Measurements from ENCODE around the gene METTL8.

DNA sequence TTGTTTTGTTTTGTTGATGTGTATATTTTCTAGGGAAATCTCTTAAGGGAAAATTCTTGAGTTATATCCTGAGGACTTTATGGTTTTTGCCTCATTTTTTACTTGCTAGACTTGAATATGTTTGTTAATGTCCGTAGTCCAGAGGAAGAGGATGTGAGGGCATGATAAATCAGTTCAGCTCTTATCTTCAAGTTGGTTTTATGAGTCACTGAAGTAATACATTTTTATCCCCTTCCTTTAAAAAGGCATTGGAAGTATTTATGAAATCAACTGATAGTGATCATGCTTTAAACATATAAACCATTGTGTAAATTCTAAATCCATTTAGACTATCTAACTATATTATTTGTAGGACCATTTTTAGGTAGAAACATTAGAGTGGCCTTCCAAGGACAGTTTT, 44.6 kb upstream of the METTL8 start:
- TF ChIP-seq, protein P1, sequence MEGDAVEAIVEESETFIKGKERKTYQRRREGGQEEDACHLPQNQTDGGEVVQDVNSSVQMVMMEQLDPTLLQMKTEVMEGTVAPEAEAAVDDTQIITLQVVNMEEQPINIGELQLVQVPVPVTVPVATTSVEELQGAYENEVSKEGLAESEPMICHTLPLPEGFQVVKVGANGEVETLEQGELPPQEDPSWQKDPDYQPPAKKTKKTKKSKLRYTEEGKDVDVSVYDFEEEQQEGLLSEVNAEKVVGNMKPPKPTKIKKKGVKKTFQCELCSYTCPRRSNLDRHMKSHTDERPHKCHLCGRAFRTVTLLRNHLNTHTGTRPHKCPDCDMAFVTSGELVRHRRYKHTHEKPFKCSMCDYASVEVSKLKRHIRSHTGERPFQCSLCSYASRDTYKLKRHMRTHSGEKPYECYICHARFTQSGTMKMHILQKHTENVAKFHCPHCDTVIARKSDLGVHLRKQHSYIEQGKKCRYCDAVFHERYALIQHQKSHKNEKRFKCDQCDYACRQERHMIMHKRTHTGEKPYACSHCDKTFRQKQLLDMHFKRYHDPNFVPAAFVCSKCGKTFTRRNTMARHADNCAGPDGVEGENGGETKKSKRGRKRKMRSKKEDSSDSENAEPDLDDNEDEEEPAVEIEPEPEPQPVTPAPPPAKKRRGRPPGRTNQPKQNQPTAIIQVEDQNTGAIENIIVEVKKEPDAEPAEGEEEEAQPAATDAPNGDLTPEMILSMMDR (IDR thresholded peaks at IDR 0.05) = no peak
- TF ChIP-seq POLR2AphosphoS5 (IDR thresholded peaks at IDR 0.05) = no peak
- TF ChIP-seq EP300 (IDR thresholded peaks at IDR 0.05) = no peak
- TF ChIP-seq POLR2A (IDR thresholded peaks at IDR 0.05) = no peak
